ENCODE results near the gene S100A14.
"Not testable (repeated sequence)": the region's sequence is repeated elsewhere in the genome, so short reads cannot be mapped to it uniquely, and the experiment has no call there.

The S100A14 gene

DNA sequence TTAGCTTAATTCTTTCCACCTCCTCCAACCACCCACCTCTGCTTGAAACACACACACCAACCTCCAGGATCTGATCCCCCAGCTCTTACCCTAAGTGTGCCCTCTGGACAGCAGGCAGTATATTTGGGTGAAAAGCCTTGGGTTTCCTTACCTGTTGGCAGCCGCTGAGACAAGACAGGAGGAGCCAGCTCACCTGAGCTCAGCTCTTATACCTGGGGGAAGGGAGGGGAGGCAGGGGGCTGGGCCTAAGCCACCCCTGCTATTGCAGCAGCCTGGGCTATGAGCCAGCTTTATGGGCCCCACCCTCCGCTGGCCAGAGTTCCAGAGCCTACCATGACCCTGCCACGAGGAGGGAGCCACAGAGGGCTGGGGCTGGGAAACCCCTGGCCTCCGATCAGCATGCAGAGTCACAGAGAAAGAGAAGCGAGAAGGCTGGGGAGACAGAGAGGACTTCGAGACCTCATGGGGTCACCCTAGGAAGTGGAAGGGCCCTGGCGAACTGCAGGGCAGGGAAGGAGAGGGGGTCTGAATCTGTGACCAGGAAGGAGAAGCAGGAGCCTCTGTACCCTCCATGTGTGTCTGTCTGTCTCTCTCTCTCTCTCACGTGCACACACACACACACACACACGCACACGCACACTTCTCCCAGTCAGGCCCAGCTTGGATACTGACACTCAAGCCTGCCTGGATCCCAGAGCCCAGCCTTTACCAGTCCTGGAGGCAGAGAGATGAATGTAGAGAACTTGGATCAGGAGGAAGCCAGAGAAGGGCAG lies at the start of gene S100A14:
Gene S100A14 (minus strand): TSS at position 182 of the 773 bp plus-strand sequence. CDS start 467 bp downstream, outside the sequence.
- DNase-seq, result no peak

DNA sequence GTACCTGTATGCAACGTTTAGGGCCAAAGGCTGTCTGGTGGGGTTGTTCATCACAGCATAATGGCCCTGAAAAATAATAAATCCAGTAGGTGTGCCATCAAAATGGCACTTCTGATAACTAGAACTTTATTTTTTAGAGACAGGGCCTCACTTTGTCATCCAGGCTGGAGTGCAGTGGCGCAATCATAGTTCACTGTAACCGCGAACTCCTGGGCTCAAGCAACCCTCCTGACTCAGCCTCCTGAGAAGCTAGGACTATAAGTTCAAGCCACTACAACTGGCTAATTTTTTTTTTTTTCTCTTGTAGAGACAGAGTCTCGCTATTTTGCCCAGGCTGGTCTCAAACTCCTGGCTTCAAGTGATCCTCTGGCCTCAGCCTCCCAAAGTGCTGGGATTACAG lies 47.1 kb upstream of the S100A14 start:
- no peak for DNase-seq

DNA sequence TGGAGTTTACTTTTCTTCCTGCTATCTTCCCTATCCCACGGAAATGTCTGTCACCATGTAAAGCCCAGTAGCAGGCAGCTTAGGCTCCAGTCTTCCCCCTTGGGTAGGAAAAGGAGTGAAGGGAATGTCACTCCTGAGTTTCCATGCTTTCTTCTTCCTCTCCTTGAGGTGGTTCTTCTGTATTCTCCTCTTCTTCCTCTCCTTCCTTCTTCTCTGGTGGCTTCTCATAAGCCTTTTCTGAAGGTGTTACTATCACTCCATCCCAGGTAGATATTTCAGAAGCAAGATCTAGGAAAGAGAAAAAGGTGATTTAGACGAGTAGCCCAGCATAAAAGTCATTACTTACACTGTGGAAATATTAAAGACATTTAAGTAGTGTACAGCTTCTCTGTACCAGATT lies 46.1 kb upstream of the S100A14 start:
- no peak for DNase-seq

DNA sequence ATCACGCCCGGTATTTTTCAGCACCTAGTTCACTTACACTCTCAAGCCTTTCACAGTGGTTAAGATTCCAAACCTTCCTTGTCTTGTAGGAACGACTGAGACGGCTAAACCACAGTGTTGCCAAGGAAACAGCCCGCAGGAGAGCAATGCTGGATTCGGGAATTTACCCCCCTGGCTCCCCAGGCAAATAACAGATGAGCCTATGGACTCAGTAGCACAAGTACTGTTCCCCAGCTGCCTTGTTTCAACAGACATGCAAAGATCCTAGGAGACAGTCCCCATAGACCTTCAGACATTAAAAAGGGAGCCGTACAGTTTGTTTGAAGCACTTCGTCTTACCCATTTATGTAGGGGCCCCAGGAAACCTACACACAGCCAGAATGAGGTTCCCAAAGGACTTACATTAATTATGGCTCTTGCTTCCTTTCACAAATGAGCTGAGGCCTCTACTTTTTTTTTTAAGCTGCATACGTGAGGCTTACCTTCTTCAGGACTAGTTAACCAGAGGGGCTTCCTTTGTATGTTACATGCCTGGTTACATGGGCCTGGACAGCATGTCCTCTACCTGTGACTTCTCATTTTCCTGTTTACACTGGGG lies 45.1 kb upstream of the S100A14 start:
- no peak for DNase-seq

DNA sequence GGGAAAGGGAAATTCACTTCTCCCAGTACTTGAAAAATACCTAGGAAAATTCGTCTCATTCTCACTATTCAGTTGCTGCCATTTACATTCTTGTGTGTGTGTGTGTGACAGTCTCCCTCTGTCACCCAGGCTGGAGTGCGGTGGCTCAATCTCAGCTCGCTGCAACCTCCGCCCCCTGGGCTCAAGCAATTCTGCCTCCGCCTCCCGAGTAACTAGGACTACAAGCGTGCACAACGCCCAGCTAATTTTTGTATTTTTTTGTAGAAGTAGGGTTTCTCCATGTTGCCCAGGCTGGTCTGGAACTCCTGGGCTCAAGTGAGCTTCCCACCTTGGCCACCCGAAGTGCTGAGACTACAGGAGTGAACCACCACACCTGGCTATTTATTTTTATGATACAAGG lies 43.5 kb upstream of the S100A14 start:
- no peak for DNase-seq

DNA sequence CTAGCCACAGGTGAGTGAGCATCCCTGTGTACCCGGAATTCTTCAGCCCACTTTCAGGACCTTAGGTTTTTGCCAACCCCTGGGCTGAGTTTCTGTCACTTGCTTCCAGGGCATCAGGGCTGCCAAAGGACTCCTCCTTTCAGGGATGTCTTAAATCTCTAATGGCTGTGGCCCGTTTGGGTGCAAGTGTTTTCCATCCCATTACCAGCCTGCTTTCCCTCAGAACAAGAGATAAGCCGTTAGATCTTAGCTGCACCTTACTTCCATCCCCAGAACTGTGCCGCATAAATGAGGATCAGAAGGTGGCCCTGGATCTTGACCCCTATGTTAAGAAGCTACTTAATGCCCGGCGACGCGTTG lies 43.0 kb upstream of the S100A14 start:
- DNase-seq, result no peak

DNA sequence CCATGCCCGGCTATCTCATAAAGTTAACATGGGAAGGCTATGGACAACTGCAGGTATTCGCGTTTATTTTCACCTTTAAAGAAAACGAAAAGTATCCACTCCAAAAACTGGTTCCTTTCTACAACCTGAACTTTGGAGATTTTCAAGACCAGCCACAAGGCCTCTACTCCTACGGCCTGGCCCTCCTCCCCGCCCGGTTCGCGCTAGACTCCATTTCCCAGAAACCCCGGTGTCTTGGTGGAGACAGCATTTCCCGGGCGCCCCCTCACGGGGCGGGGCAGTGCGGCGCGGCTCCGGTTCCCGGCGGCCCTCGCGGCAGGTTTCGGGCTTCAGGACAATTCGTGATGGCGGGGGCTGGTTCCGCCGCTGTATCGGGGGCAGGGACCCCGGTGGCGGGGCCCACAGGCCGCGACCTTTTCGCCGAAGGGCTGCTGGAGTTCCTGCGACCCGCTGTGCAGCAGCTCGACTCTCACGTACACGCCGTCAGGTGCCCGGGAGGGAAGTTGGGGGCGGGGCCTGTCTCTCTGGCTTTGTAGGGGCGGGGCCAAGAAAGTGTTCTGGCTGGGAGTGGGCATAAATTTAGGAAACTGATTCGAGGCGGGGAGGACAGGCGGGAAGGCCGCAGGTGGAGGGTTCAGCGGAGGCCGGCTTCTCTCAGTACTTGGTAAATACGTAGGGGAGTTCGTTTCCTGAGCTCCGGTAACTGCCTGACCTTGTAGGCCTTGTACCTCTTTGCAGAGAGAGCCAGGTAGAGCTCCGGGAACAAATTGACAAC lies 42.5 kb upstream of the S100A14 start, which contains the start of gene SNAPIN:
Gene SNAPIN (plus strand): TSS at position 304 of the 775 bp plus-strand sequence. CDS start 41 bp downstream, at position 345.
- DNase-seq, result peak; percentile 98

DNA sequence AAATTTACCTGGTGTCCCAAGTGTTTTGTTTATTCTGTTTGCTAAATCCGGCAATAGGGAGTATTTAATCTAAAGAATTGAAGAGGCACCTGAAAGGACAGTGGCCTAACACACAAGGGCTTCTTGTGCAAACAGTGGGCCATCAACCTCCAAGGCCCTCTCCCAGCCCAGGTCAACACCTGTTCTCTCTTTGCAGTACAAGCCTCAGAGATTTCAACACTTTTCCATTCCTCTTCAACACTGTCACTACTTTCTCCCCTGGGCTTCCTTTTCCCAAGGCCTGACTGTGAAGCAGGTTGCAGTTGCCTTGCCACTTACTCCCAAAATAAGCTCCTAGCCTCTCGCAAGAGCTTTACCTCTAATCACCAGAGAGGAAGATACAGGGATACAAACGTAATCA lies 39.2 kb upstream of the S100A14 start:
- no peak for DNase-seq

DNA sequence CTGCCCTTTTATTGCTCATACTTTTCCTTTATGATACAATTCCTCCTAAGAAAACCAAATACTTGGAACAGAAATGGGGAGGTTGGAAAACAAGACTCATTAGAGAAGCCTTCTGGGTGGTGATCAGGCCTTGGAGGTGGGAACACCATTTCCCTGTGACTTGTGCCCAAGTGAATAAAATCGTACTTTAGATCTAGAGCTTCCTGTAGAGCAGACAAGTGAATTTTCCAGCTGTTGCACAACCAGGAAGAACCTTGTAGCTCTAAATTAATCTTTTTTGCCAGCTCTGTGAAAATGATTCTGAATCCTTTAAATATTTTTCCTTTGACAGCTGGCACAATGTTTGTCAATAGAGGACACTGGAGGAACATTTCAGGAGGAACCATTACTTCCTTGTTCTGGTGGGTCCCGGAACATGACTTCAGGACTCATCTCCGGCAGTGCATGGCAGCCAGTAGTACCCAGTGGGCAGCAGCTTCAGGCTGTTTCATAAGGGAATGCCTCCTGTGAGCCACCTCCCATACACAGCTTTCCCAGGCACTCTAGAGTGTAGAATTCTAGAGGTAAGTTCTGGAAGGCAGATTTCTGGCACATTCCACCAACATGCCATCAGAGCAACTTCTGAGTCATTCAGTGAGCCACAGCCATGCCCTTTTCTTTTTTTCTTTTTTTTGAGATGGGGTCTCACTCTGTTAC lies 36.8 kb upstream of the S100A14 start:
- no peak for DNase-seq

DNA sequence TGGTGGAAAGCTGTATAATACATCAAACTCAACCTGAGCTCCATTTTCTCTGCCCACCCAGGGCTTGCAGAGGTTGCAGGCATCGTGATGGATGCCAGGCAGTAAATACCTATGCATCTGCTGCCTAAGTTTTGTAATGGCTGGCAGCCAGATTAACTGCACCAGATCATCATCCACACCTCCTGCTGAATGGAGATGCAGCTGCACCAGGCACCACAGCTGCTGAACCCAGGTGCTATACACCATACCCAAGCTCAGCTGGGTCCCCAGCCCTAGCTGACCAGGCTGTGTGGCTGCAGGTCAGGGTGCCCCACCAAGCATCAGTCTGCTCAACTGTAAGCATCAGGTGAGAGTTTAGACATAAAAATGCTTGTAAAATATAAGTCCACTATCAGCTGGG lies 35.6 kb upstream of the S100A14 start:
- no peak for DNase-seq

DNA sequence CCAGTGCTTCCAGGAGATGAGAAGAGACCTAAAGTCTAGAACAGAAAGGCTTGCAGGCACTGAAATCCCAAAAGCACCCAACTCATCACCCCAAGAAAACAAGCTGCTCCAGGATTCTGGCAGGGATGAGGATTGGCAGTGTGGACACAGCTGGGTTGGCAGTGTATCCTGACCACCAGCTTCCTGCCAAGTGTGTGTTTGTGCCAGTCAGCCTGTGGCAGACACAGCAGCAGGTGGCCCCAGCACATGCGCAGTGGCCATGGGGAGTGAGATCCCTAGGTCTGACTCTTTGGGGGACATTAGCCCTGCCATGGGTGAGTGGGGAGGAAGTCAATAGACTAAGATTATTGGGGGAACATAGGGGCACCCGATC lies 33.7 kb upstream of the S100A14 start:
- peak; percentile 29 for DNase-seq

DNA sequence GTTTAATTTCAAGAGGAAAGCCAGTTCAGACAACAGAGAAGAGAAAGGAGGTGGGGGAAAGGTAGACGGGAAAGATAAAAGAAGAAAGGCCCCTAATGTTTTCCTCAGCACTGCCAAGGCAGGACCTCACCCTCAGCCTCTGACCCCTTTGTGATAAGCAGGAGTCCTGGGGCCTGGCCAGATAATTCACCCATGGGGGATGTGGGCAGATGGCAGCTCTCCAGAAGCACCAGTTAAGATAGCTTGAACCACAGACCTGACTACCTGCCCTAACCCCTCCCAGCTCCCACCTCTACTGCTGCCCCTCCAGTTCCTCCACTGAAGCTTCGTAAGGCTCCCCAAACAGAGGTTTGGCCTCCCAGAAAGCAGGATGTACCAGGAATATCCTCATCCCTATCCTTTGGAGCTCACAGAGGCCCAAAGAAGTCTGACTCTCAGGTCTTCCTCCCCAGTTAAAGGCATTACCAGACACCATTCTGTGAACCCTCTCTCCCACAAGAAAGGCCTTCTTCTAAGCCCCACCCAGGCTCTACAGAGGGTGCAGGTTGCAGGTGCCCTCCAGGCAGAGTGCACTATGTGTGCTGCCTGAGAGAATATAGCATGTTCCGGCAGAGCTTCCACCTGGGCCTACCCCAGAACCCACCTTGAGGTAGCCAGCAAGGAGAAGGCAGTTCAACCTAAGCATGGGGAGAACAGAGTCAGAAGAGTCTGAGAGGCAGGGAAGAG lies 33.2 kb upstream of the S100A14 start:
- no peak for DNase-seq

DNA sequence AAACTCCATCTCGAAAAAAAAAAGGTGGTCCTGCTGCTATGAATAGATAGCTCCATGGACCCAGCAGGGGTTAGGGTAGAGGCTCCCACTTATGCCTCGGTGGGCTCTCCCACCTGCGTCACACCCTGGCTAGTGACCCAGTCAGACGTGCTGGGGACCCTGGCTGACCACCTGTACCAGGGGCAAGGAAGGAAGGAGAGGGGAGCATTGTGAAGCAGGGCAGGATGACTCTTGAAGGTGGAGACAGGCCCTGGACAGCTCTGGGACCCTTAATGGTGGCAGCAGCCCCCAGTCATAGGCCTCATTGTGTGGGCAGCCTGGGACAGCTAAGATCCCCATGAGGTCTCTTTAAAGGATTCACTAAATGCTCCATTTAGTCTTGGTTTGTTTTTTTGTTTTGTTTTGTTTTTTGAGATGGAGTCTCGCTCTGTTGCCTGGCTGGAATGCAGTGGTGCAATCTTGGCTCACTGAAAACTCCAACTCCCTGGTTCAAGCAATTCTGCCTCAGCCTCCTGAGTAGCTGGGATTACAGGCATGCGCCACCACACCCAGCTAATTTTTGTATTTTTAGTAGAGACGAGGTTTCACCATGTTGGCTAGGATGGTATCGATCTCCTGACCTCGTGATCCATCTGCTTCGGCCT lies 32.0 kb upstream of the S100A14 start:
- no peak for DNase-seq

DNA sequence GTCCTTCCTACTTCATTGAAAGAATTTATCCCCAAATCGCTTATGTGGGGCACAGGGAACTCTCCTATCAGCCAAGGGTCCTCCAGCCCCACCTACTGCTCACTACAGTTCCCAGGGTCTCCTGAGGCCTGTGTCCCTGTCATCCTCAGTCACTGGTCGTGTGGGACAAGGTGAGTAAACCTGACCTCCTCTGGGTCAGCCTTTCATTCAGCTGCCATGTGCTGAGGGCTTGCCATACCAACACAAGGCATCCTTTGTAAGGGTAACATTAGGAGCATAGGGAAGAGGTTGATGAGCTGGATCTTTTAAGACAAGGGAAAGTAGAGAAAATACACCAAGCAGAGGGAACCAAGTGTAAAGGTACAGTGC lies 31.2 kb upstream of the S100A14 start:
- DNase-seq, result no peak

DNA sequence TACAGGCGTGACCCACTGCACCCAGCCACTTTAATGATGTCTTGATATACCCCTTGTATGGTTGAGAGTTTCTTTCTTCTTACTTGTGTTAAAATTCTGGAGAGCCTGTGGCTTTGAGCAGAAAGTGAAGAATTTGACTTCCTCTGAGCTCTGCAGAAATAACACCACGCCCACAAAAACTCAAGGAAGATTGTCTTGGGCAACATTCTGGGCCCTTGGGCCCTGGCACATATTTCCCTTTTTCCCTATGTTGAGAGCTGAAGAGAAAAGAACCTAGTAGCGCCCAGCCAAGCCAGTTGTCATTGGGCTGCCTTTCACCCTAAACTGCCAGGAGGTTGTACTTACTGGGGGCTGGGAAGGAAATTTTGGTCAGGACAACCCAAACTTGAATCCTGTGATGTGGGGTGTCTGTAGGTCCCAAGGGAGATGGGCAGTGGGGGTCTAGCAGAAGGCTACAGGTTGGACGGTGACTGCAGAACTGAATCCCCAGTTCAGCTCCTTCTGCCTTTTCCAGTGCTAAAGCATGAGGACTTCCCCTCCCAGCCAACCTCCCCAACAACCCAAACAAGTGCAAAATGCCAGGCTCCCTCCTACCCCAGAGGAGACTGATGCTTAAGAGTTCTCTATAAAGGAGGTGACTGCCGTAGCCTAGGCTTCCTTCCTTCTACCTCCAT lies 30.7 kb upstream of the S100A14 start:
- DNase-seq, result no peak

DNA sequence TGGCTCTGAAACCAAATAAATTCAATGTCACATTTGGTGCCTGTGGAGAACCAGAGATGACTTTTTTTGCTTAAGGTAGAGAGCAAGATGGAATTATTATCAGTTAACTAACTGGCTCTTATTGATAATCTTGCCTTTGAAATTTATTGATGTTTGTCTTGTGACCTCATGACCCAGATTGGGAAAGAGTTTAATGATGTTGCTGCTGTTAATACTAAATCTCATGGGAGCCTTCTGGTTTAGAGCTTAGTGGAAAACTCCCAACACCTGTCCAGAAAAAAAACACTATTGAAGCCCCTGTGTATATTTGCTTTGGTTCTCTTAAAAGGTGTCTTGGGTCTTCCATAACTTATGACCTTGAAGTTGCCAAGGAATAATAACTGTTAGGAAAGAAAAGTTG lies 27.7 kb upstream of the S100A14 start:
- DNase-seq, result no peak

DNA sequence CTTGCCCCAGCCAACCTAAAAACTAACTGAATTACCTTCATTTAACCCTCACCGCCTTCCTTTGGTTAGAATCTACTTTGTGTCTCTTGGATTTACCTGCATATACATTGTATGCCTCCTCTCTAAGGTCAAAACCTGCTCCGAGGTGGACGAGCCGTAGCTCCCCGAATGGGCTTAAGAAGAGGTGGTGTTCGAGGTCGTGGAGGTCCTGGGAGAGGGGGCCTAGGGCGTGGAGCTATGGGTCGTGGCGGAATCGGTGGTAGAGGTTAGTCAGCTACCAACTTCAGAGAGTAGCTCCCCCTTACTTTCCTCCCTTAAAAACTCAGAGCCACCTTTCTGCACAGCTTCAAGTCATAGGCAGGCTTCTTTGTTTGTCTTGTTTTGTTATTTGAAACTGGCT lies 27.0 kb upstream of the S100A14 start:
- DNase-seq, result no peak

DNA sequence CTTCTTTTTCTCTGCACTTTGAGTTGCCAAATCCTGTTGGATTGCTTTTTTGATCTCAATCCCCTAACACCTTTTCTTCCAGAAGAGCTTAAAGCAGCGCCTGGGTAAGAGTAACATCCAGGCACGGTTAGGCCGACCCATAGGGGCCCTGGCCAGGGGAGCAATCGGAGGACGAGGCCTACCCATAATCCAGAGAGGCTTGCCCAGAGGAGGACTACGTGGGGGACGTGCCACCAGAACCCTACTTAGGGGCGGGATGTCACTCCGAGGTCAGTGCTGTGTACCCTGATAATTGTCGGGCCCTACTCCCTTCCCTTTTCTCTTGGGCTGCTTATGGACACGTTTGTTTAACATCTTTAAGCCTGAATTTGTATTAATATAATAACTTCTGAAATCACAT lies 26.0 kb upstream of the S100A14 start:
- DNase-seq, result no peak

DNA sequence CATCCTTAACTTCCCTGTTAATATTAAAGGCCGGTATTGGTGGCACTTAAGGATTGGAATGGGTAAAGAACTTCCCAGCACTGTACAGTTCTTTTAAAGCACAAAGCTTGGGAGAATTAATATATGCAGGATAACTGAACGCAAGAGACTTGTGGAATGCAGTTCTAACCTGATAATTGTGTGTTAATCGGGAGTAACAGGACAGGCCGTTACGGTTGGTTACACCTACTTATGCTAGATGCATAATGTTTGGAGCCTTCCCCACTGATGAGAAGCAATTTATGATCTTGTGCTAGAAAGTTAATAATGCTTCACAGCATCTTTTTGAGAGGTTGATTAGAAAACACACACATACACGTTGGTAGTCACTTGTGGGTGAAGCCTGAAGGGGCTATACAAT lies 24.7 kb upstream of the S100A14 start:
- DNase-seq, result no peak

DNA sequence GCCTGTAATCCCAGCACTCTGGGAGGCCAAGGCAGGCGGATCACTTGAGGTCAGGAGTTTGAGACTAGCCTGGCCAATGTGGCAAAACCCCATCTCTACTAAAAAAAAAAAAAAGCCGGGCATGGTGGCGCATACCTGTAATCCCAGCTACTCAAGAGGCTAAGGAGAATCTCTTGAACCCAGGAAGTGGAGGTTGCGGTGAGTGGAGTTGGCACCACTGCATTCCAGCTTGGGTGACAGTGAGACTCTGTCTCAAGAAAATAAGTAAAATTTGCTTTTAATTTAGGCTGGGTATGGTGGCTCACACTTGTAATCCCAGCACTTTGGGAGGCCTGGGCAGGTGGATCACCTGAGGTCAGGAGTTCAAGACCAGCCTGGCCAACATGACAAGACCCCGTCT lies 24.1 kb upstream of the S100A14 start:
- DNase-seq, result not testable (repeated sequence)

DNA sequence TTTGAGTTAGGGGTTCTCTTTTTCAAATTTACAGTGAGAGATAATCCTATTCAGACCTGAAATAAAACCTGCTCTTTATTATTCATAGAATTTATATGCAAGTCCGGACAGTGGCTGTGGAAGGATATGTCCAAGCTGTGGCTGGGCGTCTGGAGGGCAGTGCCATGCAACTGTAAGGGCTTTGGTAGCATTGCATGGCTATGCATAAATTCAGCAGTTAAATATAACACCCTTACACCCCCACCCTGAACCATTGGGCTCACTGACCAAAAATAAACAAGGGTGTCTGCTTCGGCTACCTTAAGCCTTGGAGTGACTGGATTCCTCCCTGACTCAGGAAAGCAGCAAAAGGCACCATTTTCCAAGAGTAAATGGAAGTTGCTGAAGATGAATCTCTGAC lies 23.2 kb upstream of the S100A14 start:
- DNase-seq, result no peak

DNA sequence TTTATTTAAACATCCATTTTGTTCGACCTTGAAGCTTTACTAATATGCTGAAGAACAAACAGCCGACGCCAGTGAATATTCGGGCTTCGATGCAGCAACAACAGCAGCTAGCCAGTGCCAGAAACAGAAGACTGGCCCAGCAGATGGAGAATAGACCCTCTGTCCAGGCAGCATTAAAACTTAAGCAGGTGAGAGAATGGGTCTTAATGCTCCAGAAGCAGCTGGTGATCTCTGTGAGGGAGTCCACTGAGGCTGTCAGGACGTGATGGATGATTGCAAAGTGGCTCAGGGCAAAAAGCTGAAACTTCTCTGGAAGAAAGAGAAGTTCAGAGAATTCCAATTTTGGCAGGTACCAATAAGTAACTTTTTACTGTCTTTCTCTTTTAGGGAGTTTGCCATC lies 22.1 kb upstream of the S100A14 start:
- no peak for DNase-seq

Data from NCI-H345 (cell line).